Epithelial cell of prostate (primary cell): ENCODE measurements around the gene TMEM181.
"Not testable (repeated sequence)": the region's sequence is repeated elsewhere in the genome, so short reads cannot be mapped to it uniquely, and the experiment has no call there.

Experiments used
- DNase-seq: peaks from one replicate; pipeline ENCODE4 v3.0.0-alpha.2; 2011; ENCODE audit warnings: low read depth, low spot score
- H3K27ac ChIP-seq: fragments of 450-650 bp; 2 replicates; pipeline ENCODE4 v1.5.1; 2017; ENCODE audit warnings: mild to moderate bottlenecking

The TMEM181 gene

GRCh38 chr6:158631678-158632537, 72.0 kb downstream of the TMEM181 start:
- no peak for DNase-seq
- H3K27ac ChIP-seq = peak overlapping the region; percentile 49

GRCh38 chr6:158632538-158633119, 72.7 kb downstream of the TMEM181 start:
- H3K27ac ChIP-seq = peak overlapping the region; percentile 49
- DNase-seq = not testable (repeated sequence)

GRCh38 chr6:158633127-158633526, 73.2 kb downstream of the TMEM181 start:
- peak overlapping the region; percentile 49 for H3K27ac ChIP-seq
- no peak for DNase-seq

GRCh38 chr6:158634695-158635426, 75.0 kb downstream of the TMEM181 start:
- DNase-seq = no peak
- H3K27ac ChIP-seq = no peak overlapping the region

GRCh38 chr6:158635427-158636073, 75.7 kb downstream of the TMEM181 start:
- H3K27ac ChIP-seq = no peak overlapping the region
- DNase-seq = no peak

GRCh38 chr6:158636778-158637177, 76.9 kb downstream of the TMEM181 start:
- H3K27ac ChIP-seq = no peak overlapping the region
- no peak for DNase-seq

- no peak for DNase-seq
- H3K27ac ChIP-seq = no peak overlapping the region
Observed at GRCh38 chr6:158638324-158638854, 78.5 kb downstream of the TMEM181 start.

GRCh38 chr6:158639056-158639455, 79.2 kb downstream of the TMEM181 start:
- no peak overlapping the region for H3K27ac ChIP-seq

GRCh38 chr6:158640519-158640918, 80.6 kb downstream of the TMEM181 start:
- no peak overlapping the region for H3K27ac ChIP-seq
- DNase-seq = no peak

More at GRCh38 chr6:158639056-158639455, 79.2 kb downstream of the TMEM181 start:
- no peak for DNase-seq

GRCh38 chr6:158642097-158642601, 82.3 kb downstream of the TMEM181 start:
- H3K27ac ChIP-seq = peak overlapping the region; percentile 93
- DNase-seq = no peak

- DNase-seq = no peak
- peak overlapping the region; percentile 93 for H3K27ac ChIP-seq
Observed at GRCh38 chr6:158643836-158644230, 83.9 kb downstream of the TMEM181 start.

GRCh38 chr6:158644231-158645063, 84.6 kb downstream of the TMEM181 start, which contains the start of gene DYNLT1:
TSS of gene DYNLT1 (minus strand) at chr6:158644743. CDS start at chr6:158644708, 35 bp downstream.
- peak within 1 kb of the TSS; percentile 93 for H3K27ac ChIP-seq
- no peak for DNase-seq

- DNase-seq = no peak
- H3K27ac ChIP-seq = peak overlapping the region; percentile 93
Observed at GRCh38 chr6:158645064-158646022, 85.5 kb downstream of the TMEM181 start.

- peak overlapping the region; percentile 93 for H3K27ac ChIP-seq
- peak; percentile 80 for DNase-seq
Observed at GRCh38 chr6:158646023-158646910, 86.4 kb downstream of the TMEM181 start.

GRCh38 chr6:158647501-158647900, 87.6 kb downstream of the TMEM181 start:
- DNase-seq = no peak

GRCh38 chr6:158648682-158649131, 88.8 kb downstream of the TMEM181 start:
- DNase-seq = no peak
- H3K27ac ChIP-seq = peak overlapping the region; percentile 93

More at GRCh38 chr6:158647501-158647900, 87.6 kb downstream of the TMEM181 start:
- H3K27ac ChIP-seq = peak overlapping the region; percentile 93
